Stimulated activated CD8-positive, alpha-beta memory T cell treated with anti-CD3 and anti-CD28 coated beads, Interleukin-4, amount 100 ng/mL, for 24 hours (primary cell): ENCODE measurements around the gene ZFPL1.
A peak's percentile ranks its signal among the peaks of the same experiment; 100 is the strongest.

ENCODE experiments used
- DNase-seq: peaks from one replicate; pipeline ENCODE4 v3.0.0-alpha.2; 2020; ENCODE audit warnings: low read depth

The ZFPL1 gene

DNA sequence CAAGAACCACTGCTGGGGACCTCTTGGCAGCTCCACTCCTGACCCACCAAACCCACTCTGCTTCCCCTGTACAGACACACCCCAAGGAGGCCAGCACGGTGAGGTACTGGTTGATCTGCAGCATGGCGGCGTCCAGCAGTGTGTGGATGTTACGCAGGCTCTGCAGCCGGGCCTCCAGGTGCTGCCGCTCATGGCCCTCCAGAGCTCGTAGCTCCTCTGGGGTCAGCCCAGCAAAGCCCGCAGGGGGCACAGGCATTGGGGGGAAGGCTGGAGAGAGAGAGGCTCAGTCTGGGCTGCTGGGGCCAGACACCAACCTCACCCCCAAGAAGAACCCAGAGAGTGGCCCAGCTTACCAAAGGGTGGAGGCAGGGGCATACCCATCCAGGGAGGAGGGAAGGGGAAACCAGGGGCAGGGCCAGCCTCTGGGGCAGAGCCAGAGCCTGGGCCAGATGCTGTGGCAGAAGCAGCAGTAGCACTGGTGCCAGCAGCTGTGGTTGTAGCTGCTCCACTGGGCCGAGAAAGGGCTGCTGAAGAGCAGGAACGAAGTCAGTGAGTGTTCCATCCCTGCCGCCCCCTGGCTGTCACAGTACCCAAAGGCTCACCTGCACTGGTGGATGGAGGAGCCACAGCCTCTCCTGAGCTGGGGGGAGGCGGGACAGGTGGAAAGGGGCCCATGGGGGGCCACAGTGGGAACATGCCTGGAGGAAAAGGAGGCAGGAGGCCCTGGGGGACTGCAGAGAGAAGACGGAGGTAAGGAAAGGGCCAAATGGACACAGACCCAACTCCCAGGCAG is 45.8 kb downstream of the ZFPL1 start:
- DNase-seq = no peak

DNA sequence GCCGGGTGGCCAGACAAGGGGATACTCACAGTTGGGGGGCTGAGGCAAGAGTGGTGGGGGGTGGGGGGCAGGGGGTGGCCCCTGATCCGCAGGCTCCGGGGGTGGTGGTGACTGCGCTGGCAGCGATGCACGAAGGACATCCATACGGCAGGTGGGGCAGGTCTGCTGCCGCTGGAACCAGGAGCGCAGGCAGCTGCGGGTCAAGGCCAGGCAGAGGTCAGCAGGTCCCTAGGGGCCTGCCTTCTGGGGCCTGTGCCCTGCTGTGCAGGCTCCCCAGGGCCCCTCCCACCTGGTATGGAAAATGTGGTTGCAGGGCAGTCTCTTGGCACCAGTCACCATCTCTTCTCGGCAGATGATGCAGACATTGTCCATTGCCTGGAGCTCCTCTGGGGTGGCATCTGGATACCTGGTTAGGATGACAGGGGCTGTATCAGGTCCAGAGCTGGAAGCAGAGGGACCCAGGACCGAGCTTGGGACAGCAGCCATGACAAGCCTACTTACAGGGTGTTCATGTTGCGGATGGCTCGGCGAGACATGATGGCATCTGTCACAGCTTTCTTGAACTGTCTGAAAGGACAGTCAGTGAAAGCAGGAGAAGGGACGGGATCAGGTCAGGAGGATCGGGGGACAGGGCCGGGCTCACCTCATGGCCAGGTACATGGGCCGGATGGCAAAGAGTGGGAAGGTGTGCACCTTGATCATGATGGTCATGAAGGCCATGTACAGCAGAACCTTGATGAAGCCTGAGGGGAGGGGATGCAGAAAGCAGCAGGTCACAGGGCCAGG is 46.8 kb downstream of the ZFPL1 start:
- no peak for DNase-seq

DNA sequence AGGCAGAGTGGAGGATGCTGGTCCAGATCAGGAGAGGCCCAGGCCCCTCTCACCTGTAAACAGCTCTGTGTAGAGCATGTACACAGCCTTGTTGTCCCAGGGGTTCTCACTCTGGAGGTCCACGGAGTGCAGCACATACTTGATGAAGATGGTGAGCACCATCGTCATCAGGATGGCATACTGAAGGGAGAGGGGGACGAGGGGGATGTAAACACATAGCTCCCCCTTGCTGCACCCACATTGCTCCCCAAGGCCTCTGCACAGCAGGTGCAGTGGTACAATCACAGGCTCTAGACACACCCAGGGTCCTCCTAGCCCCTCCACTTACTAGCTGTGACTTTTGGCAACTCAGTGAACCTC is 47.4 kb downstream of the ZFPL1 start:
- no peak for DNase-seq

DNA sequence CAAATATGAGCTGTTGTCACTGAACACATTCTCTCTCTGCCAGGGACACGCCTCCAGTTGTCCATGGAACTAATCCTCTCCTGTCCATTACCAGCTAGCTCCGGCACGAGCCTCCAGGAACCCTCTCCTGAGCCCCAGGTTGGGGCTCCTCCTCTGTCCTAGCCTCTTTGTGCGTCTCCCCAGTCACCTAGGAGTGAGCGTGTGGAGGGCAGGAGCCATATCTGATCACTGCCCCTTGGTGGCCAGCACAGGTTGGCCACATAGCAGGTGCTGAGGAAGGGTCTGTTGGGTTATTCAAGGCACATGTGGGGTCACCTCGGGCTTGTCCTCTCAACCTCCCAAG is 47.8 kb downstream of the ZFPL1 start:
- DNase-seq = no peak

DNA sequence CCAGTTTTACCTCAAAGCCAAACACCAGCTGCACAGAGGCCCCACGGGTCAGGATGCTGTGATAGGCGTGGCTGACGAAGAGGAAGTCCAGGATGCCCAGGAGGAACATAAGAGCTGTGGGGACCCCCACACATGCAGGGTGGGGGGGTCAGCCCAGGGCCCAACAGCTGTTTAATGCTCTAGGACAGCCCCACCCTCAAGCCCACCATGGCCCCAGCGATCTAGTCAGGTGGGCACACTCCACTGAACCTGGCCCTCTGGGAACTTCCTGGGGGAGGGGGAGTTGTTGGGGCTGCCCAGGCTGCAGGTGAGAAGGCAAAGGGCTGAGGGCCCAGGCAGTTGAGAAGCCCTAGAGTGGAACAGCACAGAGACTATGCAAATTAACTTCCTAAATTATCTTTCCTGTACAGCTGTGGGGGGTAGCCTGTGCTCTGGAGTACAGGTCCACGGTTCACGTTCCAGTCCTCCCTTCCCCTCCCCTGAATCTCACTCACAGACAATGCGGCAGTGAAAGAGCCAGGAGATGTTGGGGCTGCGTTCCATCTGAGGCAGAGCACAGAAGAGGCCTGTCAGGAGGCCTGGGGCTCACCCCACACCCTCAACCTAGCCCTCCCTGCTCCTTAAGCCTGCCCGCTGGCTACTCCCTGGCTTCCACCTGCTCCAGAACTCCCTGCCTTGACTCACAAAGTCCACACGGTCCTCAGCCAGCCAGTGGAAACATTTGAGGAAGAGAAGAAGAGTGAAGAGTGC is 48.4 kb downstream of the ZFPL1 start:
- DNase-seq = no peak

DNA sequence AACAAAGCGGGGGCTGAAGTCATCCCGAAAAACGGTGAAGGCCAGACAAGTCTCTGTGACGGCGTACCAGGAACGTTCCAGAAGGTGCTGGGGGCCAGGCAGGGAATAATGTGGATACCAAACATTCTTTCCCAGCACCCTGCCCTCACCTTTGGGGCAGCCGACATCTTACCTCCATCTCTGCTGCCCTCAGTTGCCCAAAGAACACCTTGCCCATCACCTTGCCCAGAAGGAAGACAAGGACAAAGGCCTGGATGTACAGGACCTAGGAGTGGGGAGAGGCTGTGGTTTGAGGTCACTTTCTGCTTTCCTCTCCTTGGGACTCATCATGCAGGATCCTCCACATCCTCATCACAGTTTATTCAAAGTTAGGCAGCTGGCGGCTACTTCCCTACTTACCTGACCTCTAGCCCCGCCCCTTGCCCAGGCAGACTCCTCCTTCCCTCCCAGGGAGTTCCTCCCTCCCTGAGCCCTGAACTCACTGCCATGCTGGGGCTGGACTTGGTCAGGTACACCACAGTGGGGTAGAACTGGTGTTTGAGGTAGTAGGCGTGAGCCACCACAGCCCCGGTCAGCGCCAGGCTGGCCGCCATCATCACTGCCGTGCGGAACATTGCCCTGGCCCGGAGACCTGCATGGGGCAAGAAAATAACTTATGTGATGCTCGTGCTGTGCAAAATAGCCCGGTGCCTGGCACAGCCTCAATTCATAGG is 49.1 kb downstream of the ZFPL1 start:
- DNase-seq = no peak

DNA sequence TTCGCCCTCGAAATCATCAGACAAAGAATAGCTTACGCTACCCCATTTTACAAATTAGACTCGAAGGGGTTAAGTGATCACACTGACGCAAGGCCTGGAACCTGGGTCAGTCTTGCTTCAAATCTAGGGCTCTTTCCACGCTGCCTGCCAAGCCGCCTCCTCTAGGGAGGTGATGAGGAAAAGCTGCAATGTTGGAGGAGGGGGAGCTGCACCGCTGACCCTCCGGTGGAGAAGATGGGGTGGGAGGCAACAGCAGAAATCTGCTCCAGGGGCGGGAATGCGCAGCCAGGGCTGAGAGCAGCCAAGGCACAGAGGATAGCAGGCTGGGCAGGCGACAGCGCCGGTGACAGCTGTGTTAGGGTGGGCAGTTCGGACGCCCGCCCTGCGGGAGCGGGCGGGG is 49.7 kb downstream of the ZFPL1 start:
- DNase-seq = no peak

DNA sequence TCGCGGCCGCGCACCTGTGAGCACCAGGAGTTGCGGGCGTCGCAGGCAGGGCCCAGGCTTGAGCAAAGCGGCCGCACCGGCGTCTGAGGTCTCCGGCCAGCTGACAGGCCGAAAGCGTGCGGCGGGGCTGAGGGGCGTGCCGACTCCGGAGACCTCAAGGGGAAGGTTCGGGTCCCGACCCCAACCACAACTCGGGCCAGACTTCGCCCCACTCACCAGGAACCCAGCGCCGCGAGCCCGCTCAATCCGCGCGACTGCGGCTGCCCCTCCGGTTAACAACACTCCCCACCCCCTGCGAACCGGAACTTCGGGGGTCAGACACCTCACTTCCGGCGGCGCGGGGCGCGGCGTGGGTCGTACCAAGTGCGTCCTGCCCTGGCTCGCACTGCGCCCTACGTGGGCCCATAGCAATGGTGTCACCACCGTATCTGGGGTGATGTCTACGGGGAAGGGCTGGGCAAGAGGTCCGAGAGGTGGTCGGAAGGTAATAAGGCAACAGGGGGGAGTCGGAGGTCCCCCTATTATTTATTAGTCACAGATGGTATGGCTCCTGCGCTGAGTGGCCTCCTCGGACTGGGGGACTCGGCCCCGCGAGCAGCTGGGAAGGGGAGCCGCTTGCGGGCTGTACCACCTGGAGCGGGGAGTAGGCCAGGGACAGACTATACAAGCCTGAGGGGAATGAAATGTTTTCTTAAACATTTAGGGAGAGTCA is 50.4 kb downstream of the ZFPL1 start, which contains the start of gene SYVN1:
Gene SYVN1, minus strand, starts transcription at position 280 of the 712 bp plus-strand sequence. CDS start 918 bp downstream, outside the sequence.
- peak; percentile 86 for DNase-seq

DNA sequence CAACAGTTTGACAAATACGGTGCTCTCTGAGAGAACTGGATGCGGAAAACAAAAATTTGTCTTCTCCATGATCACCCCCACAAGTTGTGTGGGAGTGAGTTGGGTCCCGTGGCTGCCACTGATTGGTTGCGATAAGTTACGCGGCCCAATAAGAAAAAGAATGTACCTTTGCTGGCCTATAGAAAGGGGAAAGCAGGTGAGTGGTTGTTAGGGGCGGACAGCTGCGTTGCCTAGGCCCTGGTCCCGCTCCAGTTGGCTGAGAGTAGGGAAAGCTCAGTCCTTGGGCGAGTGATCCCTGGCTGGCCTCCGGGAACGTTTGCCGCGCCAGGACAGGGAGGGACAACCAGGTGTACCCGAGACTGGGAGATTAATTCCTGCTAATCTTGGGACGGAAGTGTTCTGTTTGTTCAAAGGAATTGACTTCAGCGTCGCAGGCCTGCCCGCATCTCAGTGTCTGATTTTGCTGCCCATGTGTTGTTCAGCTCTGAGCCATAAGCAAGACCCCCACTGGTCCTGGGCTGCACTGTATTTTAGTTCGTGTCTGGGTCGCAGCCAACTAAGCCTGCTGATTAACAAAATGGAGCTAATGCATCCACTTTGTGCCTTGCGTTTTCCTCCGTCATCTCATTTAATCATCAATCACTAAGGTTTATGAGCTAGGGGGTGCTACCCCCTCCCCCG is 51.1 kb downstream of the ZFPL1 start:
- DNase-seq = peak; percentile 63

DNA sequence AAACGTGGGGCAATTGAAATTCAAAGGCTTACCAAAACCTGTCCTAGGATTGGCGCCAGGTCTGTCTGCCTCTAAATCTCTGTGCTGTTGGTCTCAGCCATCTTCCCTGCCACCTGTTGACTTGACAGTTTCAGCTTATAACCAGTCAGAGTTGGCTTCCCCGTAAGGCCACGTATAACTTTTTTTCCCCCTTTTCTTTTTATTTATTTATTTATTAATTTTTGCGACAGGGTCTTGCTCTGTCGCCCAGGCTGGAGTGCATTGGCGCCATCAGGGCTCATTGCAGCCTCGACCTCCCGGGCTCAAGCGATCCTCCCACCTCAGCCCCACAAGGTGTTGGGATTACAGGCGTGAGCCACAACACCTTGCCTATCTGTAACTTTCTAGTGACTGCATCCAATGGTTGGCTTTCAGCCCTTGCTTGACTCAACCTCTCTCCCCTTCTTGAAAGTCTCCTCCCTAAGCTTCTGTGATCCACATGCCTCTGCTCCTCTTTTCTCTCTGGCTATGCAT is 51.7 kb downstream of the ZFPL1 start:
- no peak for DNase-seq

DNA sequence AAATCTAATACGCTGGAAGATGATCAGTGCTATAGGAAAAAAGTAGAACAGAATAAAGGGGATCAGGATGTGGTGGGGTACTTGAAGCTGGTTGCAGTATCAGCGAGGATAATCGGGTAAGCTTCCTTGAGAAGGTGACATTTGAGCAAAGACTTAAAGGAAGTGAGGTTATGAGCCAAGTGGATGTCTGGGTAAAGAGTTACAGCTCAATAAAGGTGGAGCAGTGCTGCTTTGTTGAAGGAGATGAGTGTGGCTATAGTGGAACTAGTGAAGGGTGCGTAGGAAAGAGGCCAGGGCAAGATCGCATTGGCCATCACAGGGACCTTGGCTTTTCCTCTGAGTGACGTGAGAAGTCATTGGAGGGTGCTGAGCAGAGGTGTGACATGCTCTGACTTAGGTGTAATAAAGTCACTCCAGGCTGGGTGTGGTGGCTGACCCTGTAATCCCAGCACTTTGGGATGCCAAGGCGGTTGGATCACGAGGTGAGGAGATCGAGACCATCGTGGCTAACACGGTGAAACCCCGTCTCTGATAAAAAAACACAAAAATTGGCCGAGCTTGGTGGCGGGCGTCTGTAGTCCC is 52.6 kb downstream of the ZFPL1 start:
- no peak for DNase-seq
